Aorta (tissue), 5 donors: ENCODE results near the gene FZD7. TPM values are rescaled to one million over a fixed set of nuclear protein-coding genes. Genes with fewer than 3 reads are reported as not detected.
A peak's percentile ranks its signal among the peaks of the same experiment; 100 is the strongest.

Experiments
- ATAC-seq: fragments of 200-7000 bp; cut with Tn5 transposase; one replicate; pipeline ENCODE4 v1.9.1; 2022; ENCODE audit warnings: moderate library complexity; ENCODE audit not compliant: low FRiP score
- DNase-seq, 2 donors: peaks; one replicate each; pipeline ENCODE4 v3.0.0-alpha.2; 2020
- H3K27ac ChIP-seq, 2 donors: one replicate each; pipeline ENCODE4 v1.5.1; 2013; ENCODE audit warnings: low read length in 2 of 2, mild to moderate bottlenecking in 2 of 2, moderate library complexity in 2 of 2, control low read depth in 1 of 2, inconsistent platforms in 1 of 2, low read depth in 1 of 2
- H3K27me3 ChIP-seq, 2 donors: one replicate each; pipeline ENCODE4 v1.6.1; 2013; ENCODE audit warnings: control low read depth in 1 of 2, low read length in 1 of 2, mild to moderate bottlenecking in 1 of 2, moderate library complexity in 1 of 2; ENCODE audit not compliant: insufficient read depth in 2 of 2, control insufficient read depth in 1 of 2
- H3K36me3 ChIP-seq, 2 donors: one replicate each; pipeline ENCODE4 v1.6.1; 2013; ENCODE audit warnings: control low read depth in 1 of 2, low read length in 1 of 2, mild to moderate bottlenecking in 1 of 2; ENCODE audit not compliant: insufficient read depth in 2 of 2, control insufficient read depth in 1 of 2
- H3K4me1 ChIP-seq, 2 donors: one replicate each; pipeline ENCODE4 v1.6.1; 2013; ENCODE audit warnings: low read length in 2 of 2, control low read depth in 1 of 2, mild to moderate bottlenecking in 1 of 2, moderate library complexity in 1 of 2; ENCODE audit not compliant: insufficient read depth in 2 of 2, control insufficient read depth in 1 of 2
- H3K4me3 ChIP-seq, 2 donors: one replicate each; pipeline ENCODE4 v1.5.1; 2013; ENCODE audit warnings: low read length in 2 of 2, control low read depth in 1 of 2, mild to moderate bottlenecking in 1 of 2
- H3K9me3 ChIP-seq: one replicate; pipeline ENCODE4 v1.6.1; 2013; ENCODE audit warnings: mild to moderate bottlenecking, low read length; ENCODE audit not compliant: control insufficient read depth
- WGBS, 2 donors: extraction: QIAGEN DNeasy Blood & Tissue Kit; methylation state at CpG; one replicate each; pipeline ENCODE4 v1.1.7; 2013; 5-methylcytosine and 5-hydroxymethylcytosine counted together
- intact Hi-C, 2 donors: fragments of 100-400 bp; cut with DNase I; formaldehyde crosslinking; loops; one replicate each; pipeline versions ENCODE4 v1.14.2 to v1.15.0; 2022
- polyA plus RNA-seq, 2 donors: library from polyadenylated mRNA; stranded (reverse); fragments of 200-250 nt; gene quantifications; one replicate each; pipeline ENCODE4 v1.2.3, GENCODE V29; 2013
- total RNA-seq, 2 donors: library from RNA; stranded (reverse); fragmentation: NEBNext Ultra II Directional; extraction: Animal tissue kit (Norgen Biotek cat#: 25700); gene quantifications; one replicate each; pipeline ENCODE4 v1.2.1, GENCODE V29; 2021
- donor health status: healthy with polysubstance abuse.
- donor health status: Bipolar disorder and iron deficiency.
- donor health status: DM: no; HTN: no; CAD: no.
- donor health status: DM: no; HTN: no; CAD: no.
- donor health status: DM: yes; HTN: yes; CAD: no.

The FZD7 gene
- total and polyA plus RNA-seq, 4 donors = 4.4 to 24.3 (median 11.9) TPM

DNA sequence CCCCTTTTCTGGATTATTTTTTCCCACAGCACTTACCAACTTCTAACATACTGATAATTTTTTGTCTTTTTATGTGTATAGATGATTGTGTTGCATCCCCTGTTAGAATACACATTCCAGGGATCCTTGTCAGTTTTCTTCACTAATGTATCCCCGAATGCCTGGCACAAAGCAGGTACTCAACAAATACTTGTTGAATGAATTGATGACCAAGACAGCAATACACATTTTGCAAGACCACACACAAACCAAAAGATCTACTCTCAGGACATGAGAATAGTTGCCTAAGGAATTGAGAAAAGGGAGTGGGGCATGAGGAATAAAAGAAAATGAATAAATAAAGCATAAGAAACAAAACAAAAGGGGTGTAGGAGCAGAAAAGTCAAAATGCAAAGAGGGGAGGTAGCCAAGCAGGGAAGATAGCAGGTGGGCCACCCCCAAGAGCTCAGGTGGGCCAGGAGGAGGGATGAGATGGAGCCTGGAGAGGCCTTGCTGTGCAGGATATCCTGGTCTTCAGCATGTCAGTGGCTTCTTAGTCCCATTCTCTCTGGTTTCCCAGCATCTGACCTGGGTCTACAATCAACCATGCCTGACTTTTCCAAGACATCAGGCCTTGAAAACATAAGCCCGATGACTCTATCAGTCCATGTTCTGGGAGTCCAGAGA, 38.5 kb upstream of the FZD7 start:
- H3K36me3 ChIP-seq = no peaks in the 10 kb centered on the region
- H3K4me1 ChIP-seq = no peaks in the 10 kb centered on the region
- no peaks in the 10 kb centered on the region for H3K27me3 ChIP-seq
- DNase-seq = no peak
- WGBS, 2 donors = 92 to 94% methylated on average over 2 of the region's 2 CpGs
- no peak overlapping the region for H3K4me3 ChIP-seq
- intact Hi-C loops = no loop called here
- H3K9me3 ChIP-seq = no peaks in the 10 kb centered on the region
- no peak for ATAC-seq
- H3K27ac ChIP-seq = no peak overlapping the region

DNA sequence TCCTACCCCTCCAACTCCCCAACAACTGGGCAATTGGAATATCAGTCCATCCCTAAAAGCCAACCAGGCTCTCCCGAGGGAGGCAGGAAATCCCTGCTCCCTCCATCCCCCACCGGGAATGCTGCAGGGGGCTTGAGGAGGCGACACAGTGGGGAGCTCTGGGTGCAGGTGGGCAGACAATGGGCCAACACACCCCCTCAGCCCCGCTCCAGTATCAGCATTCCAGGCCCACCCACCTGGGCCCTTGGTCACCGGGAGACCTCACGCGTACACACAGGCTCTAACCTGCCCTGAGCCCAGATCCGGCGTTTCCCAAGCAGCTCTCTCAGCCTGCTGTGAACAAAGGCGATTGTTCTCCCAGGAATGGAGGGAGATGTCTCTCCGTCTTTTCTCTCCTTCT, 37.6 kb upstream of the FZD7 start:
- no peaks in the 10 kb centered on the region for H3K9me3 ChIP-seq
- intact Hi-C loops = no loop called here
- no peaks in the 10 kb centered on the region for H3K4me1 ChIP-seq
- 79 to 83% methylated on average over 11 of the region's 11 CpGs for WGBS, 2 donors
- no peak overlapping the region for H3K27ac ChIP-seq
- H3K4me3 ChIP-seq = no peak overlapping the region
- H3K36me3 ChIP-seq = no peaks in the 10 kb centered on the region
- DNase-seq (no peak), ATAC-seq (no peak)
- no peaks in the 10 kb centered on the region for H3K27me3 ChIP-seq

DNA sequence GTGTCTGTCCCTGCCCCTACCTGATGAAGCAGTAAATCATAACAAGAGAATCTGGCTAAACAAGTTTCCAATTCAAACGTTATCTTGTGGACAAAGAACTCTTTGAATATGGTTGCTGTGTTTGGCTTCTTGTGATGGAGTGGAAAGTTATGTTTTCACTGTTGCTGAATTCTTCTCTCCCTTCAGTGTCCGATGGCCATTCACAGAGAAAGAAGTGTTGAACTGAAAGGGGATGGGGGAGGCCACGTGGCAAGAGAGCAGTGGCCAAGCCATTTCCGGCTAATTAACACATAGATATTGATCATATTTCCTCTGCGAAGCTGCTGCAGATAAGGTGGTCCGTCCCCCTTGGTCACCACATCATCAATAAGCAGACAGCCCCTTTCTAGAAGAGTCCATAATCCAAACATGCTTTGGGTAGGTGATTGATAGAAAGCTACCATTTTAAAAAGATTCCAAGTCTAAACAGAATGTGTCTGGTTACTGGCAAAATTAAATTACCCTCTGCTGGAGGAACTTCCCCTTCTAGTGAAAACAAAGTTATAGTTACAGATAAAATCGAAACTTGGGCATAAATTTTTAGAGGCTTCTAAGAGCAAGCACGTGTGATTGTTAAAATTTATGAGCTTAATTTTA, 36.9 kb upstream of the FZD7 start:
- no peak for DNase-seq
- ATAC-seq = no peak
- H3K4me1 ChIP-seq = no peaks in the 10 kb centered on the region
- WGBS, 2 donors = 70 to 83% methylated on average over 8 of the region's 8 CpGs
- H3K4me3 ChIP-seq = no peak overlapping the region
- no peaks in the 10 kb centered on the region for H3K36me3 ChIP-seq
- H3K27ac ChIP-seq = no peak overlapping the region
- intact Hi-C loops = no loop called here
- H3K27me3 ChIP-seq = no peaks in the 10 kb centered on the region
- no peaks in the 10 kb centered on the region for H3K9me3 ChIP-seq

DNA sequence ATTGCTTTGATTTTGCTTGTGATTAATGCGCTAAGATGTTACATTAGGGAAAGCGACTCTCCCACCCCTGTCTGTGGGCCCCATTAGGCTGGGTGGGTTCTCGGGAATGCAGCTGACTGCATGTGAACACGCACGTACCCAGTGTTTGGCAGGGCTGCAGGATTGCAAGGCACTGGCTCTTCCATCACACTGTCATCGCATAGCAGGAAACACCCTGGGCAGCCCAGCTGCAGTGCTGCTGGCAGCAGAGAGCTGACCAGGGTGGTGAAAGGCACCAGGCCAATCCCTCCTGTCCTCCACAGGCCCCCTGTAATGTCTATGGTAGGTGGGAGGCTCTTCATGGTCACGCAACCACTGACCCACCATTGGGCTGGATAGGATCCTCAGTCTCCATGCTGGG, 34.4 kb upstream of the FZD7 start:
- intact Hi-C loops = no loop called here
- Histone ChIP-seq H3K27ac (no peak overlapping the region), H3K9me3 (no peaks in the 10 kb centered on the region), H3K4me1 (no peaks in the 10 kb centered on the region), H3K36me3 (no peaks in the 10 kb centered on the region), H3K4me3 (no peak overlapping the region), H3K27me3 (no peaks in the 10 kb centered on the region)
- 42 to 46% methylated on average over 7 of the region's 7 CpGs for WGBS, 2 donors
- peak; percentile 29 for ATAC-seq
- DNase-seq = no peak

DNA sequence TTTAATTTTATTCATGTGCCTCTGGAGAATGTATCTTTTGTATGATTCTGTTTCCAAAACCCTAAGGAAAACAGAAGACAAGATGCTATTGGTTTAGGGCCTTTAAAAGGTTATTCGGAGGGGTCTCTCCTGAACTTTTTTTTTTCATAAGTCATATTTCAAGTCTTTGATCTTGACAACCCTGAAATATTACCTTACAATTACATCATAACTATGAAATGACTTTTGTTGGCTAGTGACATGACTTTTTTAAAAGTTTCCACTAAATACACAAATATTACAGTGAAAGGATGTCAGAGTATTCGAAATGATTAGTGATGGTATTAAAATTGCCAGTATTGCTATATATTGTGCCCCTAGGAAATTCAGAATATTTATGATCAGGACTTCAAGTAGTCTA, 31.8 kb upstream of the FZD7 start:
- 65 to 74% methylated on average over 2 of the region's 2 CpGs for WGBS, 2 donors
- no peak for ATAC-seq

DNA sequence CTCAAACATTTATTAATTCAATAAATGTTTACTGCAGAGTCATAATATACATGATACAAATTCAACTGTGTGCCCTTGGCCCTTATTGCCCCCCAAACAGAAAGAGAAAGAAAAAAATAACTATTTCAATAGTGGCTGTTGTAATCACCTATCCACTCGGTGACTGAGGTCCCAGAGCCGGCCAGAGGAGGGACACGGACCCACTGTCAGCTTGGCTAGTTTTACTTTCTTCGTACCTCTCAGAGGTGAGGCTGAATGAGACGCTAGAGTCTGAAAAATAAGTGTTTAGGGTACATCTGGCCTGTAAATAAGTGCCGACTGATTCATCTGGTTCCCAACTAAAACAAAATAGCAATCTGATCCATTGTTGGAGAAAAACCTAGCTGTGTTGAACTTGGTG, 31.3 kb upstream of the FZD7 start:
- WGBS, 2 donors = 92 to 96% methylated on average over 6 of the region's 6 CpGs
- Histone ChIP-seq H3K9me3 (no peaks in the 10 kb centered on the region), H3K36me3 (no peaks in the 10 kb centered on the region), H3K4me1 (no peaks in the 10 kb centered on the region), H3K27ac (no peak overlapping the region), H3K4me3 (no peak overlapping the region), H3K27me3 (no peaks in the 10 kb centered on the region)
- no peak for DNase-seq
- intact Hi-C loops = no loop called here
- no peak for ATAC-seq

More for the DNA sequence above, 31.8 kb upstream of the FZD7 start:
- Histone ChIP-seq H3K27ac (no peak overlapping the region), H3K36me3 (no peaks in the 10 kb centered on the region), H3K4me3 (no peak overlapping the region), H3K27me3 (no peaks in the 10 kb centered on the region), H3K9me3 (no peaks in the 10 kb centered on the region), H3K4me1 (no peaks in the 10 kb centered on the region)
- DNase-seq = no peak
- intact Hi-C loops = no loop called here

DNA sequence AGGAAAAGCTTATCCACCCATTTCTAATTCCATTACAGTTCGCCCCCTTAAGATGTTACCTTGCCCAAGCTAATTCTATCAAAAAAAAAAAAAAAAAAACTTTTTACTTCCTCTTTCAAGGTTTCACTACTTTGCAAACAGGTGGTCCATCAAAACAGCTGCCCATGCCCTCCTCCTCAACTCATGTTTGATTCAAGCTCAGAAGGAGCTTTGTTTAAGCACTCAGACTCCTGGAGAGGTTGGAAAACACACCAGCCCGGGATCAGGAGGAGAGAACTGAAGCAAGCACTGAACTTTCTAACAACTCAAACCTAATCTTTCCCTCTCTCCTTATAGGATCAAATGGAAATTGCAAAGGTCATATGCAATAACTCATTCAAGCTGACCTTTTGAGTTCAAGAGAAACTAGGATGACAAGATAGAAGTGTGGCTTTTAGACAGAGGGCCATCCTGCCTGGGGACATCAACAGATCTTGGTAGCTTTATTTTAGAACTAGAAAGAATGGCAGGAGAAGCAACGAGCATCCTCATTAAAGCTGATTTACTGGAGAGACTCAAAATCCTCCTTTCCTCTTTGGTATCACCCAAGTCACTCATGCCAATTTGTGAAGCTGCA, 28.3 kb upstream of the FZD7 start:
- no peak overlapping the region for H3K27ac ChIP-seq
- 86 to 87% methylated on average over 3 of the region's 3 CpGs for WGBS, 2 donors
- H3K9me3 ChIP-seq = no peaks in the 10 kb centered on the region
- DNase-seq (no peak), ATAC-seq (no peak)
- H3K36me3 ChIP-seq = no peaks in the 10 kb centered on the region
- no peak overlapping the region for H3K4me3 ChIP-seq
- no peaks in the 10 kb centered on the region for H3K4me1 ChIP-seq
- no peaks in the 10 kb centered on the region for H3K27me3 ChIP-seq
- intact Hi-C loops = no loop called here

DNA sequence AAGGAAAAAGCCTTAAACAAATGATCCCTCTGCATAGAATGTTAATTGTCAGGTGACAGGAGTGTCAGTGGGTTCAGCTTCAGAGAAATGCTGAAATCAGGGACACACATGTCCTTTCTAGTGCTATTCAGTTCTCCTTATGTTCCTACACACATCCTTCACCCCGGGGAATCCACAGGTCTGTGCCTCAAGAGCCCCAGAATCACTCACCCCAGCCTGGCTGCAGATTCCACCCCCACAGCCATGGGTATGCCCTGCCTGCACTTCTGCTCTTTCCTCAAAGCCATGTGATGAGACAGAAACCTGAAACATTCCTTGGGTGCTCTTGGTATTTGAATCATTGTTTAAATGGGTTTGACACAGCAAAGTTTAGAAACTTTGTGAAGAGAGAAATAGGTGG, 27.4 kb upstream of the FZD7 start:
- Histone ChIP-seq H3K27me3 (no peaks in the 10 kb centered on the region), H3K36me3 (no peaks in the 10 kb centered on the region), H3K9me3 (no peaks in the 10 kb centered on the region), H3K27ac (no peak overlapping the region), H3K4me3 (no peak overlapping the region), H3K4me1 (no peaks in the 10 kb centered on the region)
- ATAC-seq (no peak), DNase-seq (no peak)
- intact Hi-C loops = no loop called here
- WGBS, 2 donors = 83 to 92% methylated on average over 1 of the region's 1 CpG
